GM18873 (cell line): ENCODE data around the gene SLC16A11.
"Not testable (repeated sequence)": the region's sequence is repeated elsewhere in the genome, so short reads cannot be mapped to it uniquely, and the experiment has no call there.

ENCODE experiments used
- ATAC-seq: cut with Tn5 transposase; IDR thresholded peaks from one replicate; pipeline ENCODE4 v1.9.1; 2021; ENCODE audit warnings: mild to moderate bottlenecking, moderate library complexity, moderate number of reproducible peaks; ENCODE audit not compliant: unreplicated experiment, low FRiP score

SLC16A11 gene, protein sequence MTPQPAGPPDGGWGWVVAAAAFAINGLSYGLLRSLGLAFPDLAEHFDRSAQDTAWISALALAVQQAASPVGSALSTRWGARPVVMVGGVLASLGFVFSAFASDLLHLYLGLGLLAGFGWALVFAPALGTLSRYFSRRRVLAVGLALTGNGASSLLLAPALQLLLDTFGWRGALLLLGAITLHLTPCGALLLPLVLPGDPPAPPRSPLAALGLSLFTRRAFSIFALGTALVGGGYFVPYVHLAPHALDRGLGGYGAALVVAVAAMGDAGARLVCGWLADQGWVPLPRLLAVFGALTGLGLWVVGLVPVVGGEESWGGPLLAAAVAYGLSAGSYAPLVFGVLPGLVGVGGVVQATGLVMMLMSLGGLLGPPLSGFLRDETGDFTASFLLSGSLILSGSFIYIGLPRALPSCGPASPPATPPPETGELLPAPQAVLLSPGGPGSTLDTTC

DNA sequence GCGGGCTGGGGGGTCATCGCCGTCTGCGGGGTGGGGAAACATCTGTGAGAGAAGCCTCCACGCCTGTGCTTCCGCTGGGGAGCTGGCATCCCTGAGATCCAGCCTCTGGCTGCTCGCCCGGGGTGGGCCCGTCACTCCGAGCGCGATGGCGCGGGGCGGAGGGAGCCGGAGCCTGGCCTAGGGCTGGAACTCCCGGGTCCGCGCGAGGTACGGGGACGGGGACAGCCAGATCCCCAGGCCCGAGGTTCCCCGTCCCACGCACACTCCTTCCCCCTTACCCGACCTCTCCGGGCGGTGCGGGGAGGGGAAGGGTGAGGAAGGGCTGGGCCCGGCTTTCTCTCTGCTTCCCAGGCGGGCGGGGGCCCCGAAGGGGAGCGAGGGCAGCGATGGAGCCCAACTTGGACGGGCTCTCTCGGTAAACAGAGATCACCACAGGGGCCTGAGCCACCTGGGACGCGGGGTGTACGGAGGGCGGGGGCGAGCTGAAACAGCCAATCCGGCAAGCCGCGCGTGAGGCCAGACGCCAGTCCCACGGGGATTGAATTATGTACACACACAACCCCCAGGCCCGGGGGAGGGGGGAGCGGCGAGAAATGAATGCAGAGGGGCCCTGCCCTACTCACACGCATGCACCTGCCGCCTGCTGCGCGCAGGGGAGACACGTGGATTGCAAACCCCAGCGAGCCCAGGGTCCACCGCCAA, at the start of gene SLC16A11:
Gene SLC16A11, minus strand, starts transcription at position 596 of the 702 bp plus-strand sequence. Its CDS starts 579 bp downstream, at position 17.
- ATAC-seq: no peak

DNA sequence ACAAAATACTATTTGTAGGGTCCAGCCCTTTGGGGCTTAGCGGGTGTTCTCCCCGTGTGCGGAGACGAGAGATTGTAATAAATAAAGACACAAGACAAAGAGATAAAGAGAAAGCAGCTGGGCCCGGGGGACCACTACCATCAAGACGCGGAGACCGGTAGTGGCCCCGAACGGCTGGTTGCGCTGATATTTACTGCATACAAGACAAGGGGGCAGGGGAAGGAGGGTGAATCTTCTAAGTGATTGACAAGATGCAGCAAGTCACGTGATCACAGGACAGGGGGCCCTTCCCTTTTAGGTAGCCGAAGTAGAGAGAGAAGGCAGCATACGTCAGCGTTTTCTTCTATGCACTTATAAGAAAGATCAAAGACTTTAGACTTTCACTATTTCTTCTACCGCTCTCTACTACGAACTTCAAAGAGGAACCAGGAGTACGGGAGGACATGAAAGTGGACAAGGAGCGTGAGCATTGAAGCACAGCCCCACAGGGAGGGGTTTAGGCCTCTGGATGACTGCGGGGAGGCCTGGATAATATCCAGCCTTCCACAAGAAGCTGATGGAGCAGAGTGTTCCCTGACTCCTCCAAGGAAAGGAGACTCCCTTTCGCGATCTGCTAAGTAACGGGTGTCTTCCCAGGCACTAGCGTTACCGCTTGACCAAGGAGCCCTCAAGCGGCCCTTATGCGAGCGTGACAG, 47.6 kb upstream of the SLC16A11 start:
- not testable (repeated sequence) for ATAC-seq

- not testable (repeated sequence) for ATAC-seq
Observed at GRCh38 chr17:7089570-7089969, 45.7 kb upstream of the SLC16A11 start.

DNA sequence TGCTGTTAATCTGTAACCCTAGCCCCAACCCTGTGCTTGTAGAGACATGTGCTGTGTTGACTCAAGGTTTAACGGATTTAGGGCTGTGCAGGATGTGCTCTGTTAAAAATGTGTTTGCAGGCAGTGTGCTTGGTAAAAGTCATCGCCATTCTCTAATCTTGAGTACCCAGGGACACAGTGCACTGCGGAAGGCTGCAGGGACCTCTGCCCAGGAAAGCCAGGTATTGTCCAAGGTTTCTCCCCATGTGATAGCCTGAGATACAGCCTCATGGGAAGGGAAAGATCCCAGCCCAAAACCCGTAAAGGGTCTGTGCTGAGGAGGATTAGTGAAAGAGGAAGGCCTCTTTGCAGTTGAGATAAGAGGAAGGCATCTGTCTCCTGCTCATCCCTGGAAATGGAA, 44.5 kb upstream of the SLC16A11 start:
- not testable (repeated sequence) for ATAC-seq

- no peak for ATAC-seq
Observed at GRCh38 chr17:7084088-7084487, 40.2 kb upstream of the SLC16A11 start.

- no peak for ATAC-seq
Observed at GRCh38 chr17:7083592-7083991, 39.7 kb upstream of the SLC16A11 start.

DNA sequence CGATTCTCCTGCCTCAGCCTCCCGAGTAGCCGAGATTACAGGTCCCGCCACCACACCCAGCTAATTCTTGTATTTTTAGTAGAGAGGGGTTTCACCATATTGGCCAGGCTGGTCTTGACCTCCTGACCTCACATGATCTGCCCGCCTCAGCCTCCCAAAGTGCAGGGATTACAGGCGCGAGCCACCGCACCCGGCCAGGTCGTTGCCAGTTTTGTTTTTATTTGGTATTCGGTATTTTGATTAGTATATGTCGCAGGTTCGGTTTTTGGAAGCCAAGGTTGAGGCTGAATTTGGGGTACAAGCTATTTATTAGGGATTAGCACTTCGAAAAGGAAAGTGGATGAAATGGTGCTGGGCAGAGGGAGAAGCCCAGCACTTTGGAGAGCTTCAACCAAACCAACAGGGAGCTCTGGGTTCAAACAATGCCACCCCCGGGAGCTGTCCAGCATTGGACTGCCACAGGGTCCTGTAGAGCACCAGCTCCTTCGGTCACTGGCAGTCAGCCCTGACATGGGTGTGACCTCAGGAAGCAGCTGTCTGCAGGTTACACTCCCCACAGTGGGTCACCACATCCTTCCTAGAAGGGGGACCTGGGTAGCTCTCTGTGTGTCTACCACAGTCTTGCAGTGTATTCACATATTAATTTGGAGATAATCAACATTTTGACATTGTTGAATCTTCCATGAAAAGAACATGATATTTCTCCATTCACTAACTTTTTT, 37.6 kb upstream of the SLC16A11 start:
- ATAC-seq: no peak

DNA sequence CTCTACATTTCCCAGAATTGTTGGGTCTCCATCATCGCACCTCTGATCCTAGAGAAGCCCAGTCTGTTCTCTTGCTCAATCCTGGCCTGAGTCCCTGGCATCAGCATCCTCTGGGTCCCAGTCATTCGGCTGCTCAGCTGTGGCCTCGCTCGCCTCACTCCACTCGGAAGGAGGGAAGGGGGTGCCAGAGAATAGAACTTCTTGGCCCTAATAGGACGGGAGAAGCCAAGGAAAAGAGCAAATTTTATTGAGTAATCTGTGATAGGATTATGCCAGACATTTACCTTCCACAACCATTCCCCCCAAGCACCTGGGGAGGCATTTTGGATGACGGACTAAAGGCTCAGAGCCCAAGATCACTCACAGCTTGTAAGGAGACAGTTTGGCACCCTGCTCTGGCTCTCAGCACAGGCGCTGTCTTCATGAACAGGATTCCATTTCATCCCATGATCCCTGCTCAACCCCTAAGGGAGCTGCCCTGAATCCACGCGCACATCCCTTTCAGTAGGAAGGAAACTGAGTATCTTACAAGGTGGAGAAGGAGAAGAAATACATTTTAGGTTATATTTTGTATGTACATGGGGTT, 36.7 kb upstream of the SLC16A11 start:
- no peak for ATAC-seq

- ATAC-seq: no peak
Observed at GRCh38 chr17:7079581-7080455, 35.9 kb upstream of the SLC16A11 start, which contains the start of gene CLEC10A. Gene CLEC10A (minus strand): TSS chr17:7080251. CDS start chr17:7078812, 1,439 bp downstream.

GRCh38 chr17:7078711-7079110, 34.8 kb upstream of the SLC16A11 start:
- no peak for ATAC-seq

DNA sequence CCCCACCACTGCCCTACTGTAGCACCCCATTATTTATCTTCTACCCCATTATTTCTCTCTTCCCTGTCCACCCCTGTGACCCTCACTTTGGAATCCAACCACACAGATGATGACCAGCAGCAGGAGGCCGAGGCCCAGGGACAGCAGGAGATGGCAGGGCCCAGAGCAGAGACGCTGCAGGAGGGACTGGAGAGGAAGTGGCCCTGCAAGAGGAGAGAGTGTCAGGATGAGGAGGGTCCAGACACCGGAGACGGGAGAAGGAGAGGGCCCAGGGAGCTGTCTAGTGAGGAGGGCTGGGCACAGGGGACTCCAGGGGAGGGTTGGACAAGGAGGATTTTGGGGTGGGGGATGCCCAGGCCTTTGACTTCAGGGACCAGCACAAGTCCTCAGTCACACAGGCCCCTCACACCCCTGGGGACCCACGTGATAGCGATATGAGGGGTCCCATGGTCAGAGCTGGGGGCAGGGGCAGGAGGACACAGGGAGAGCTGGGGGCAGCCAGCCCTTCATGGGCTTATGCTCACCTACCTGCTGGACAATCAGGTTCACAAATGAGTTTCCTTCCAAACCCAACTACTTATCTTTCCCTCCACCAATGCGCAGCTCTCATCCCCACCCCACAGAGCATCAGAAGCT, 34.1 kb upstream of the SLC16A11 start:
- ATAC-seq: no peak

DNA sequence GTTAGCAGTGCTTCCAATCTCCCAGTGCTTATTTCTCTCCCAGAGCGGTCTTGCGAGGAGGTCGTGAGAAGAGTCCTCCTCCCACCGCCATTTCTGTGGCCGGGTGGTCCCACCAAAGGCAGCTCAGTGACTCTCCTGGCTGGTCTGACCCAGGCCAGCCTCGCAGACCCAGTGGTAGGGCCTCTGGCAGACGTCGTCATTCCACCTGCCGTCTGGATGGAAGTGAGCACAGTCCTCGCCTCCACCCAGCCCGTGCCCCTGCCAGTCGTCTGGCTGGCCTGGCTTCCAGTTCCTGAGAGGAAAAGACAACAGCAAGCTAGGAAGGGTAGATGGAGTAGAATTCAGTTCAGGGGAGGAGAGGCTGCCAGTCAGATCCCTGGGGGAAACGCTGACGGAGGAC, 31.0 kb upstream of the SLC16A11 start:
- no peak for ATAC-seq

- ATAC-seq: no peak
Observed at GRCh38 chr17:7072406-7072805, 28.5 kb upstream of the SLC16A11 start.

- ATAC-seq: no peak
Observed at GRCh38 chr17:7070712-7071111, 26.8 kb upstream of the SLC16A11 start.

GRCh38 chr17:7068268-7068667, 24.4 kb upstream of the SLC16A11 start:
- ATAC-seq: no peak

DNA sequence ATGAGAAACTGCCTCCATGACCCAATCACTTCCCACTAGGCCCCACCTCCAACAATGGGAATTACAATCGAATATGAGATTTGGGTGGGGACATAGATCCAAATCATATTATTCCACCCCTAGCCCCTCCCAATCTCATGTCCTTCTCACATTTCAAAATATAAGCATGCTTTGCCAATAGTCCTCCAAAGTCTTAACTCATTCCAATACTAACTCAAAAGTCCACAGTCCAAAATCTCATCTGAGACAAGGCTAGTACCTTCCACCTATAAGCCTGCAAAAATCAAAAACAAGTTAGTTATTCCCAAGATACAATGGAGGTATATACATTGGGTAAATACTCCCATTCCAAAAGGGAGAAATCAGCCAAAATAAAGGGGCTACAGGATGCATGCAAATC, 23.3 kb upstream of the SLC16A11 start:
- no peak for ATAC-seq

DNA sequence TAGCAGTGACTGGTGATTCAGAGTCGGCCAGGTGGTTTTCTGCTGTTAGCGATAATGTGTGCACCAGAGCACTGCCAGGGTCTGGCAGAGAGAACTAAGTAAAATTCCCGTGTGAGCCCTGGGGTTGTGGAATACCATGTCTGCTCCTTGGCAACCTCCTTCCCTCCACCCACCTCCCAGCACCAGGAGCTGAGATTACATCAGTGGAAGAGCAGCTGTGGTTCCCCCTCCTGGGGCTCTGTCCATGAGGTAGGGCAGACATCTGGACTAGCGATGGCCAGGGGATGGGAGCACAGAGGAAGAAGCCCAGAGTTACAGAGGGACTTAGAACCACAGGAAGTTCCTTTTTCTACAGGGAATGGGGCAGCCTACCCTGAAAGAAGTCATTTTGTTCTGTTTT, 20.4 kb upstream of the SLC16A11 start:
- ATAC-seq: no peak

DNA sequence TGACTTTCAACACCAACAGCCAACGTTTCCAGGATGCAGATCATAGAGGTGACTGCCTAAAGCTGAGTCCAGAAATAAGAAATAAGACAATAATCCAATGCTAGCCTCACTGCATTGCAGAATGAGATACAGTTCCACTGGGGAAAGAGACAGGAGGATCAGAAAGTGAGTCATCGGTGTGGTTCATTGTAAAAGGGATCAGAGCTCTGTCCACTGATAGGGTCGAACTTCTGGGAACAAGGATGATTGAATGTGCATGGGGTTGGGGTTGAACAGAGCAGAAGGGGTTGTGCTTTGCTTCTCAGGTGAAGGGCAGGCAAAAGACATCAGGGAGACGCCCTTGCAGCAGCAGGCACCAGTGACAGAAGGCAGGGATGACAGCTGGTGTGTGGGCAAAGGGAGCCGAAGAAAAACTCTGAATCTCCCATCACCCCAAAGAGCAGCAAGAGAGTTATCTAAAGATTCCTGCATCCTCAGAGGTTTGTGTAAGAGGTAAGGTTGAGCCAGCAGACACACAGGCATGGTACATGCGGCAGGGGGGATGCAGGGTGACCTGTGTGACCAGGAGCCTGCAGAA, 19.7 kb upstream of the SLC16A11 start:
- no peak for ATAC-seq
